ENCODE results near the gene ANKUB1. TPM values are rescaled to one million over a fixed set of nuclear protein-coding genes. Genes with fewer than 3 reads are reported as not detected.

Gene ANKUB1
- total and polyA plus RNA-seq, 9 donors: 0.16 TPM; not detected in 8

DNA sequence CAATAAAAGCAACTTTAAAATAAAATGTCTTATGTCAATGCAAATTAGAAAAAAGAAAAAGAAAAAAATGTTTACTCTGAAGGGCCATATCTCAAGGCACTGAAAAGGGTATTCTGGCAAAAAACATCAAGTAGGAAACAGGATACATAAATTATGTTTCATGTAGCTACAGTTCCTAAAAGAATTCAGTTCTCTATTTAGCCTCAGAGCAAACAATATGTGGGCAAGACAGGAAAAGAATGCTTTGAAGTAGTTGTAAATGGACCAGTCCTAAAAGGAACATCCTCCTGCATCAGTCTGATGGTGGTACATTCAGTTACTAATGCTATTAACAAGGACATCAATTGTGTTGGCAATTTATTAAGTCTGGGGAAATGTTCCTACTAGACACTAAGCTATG is 48.2 kb downstream of the ANKUB1 start:
- Histone ChIP-seq H3K4me1 (ENCODE audit: control insufficient read depth, insufficient read depth, low read length) (no peaks in the 10 kb centered on the region), H3K9me3 (replicated peaks; ENCODE audit: control insufficient read depth, low read depth, low read length) (no peaks in the 10 kb centered on the region), H3K4me3 (ENCODE audit: low read length) (no peak overlapping the region), H3K27ac (ENCODE audit: low read length) (no peak overlapping the region), H3K27me3 (ENCODE audit: control insufficient read depth, insufficient read depth, low read length) (no peaks in the 10 kb centered on the region), H3K36me3 (ENCODE audit: control insufficient read depth, insufficient read depth, low read length) (peaks cover 43% of the 10 kb centered on the region)
- DNase-seq: no peak

DNA sequence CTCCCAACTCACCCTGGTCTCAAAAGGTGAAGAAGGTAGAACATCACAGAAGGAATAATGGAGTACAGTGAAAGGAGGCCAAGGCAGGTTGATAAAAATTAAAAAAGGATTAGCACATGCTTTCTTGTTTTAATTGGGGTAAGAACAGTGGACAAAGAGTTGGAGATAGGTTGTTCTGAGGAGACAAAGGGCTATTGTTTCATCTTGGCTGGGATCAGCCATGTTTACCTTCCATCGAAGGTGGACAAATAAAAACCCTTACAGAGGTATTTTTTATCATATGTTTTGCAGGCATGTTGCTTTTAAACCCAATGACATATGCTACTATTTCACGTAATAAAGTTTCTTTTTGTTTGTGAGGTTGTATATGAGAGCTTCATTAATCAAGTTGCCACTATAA is 53.0 kb downstream of the ANKUB1 start:
- Histone ChIP-seq H3K27ac (ENCODE audit: low read length) (no peak overlapping the region), H3K9me3 (replicated peaks; ENCODE audit: control insufficient read depth, low read depth, low read length) (no peaks in the 10 kb centered on the region), H3K36me3 (ENCODE audit: control insufficient read depth, insufficient read depth, low read length) (peaks cover 13% of the 10 kb centered on the region), H3K27me3 (ENCODE audit: control insufficient read depth, insufficient read depth, low read length) (no peaks in the 10 kb centered on the region), H3K4me1 (ENCODE audit: control insufficient read depth, insufficient read depth, low read length) (no peaks in the 10 kb centered on the region), H3K4me3 (ENCODE audit: low read length) (no peak overlapping the region)
- WGBS (ENCODE audit: insufficient coverage): no CpG with 5 or more reads among the region's 2 CpGs
- DNase-seq: no peak

DNA sequence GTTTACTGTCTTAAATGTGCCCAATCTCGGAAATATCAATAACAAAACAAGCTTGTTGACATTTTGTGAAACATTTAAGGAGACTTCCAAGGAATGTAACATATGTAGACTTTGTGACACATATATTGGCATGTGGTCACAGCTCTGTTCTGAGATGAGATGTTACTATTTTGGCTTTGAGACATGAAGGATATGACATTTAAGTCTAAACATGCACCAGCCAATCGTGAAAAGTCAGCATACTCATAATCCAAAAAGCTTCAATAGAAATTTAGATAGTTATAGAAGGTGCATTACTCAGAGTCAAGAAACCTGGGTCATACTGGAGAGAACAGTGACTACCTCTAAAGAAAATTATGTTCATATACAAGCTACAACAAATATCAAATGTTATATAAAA is 53.5 kb downstream of the ANKUB1 start:
- Histone ChIP-seq H3K4me3 (ENCODE audit: low read length) (no peak overlapping the region), H3K27ac (ENCODE audit: low read length) (no peak overlapping the region), H3K9me3 (replicated peaks; ENCODE audit: control insufficient read depth, low read depth, low read length) (no peaks in the 10 kb centered on the region), H3K4me1 (ENCODE audit: control insufficient read depth, insufficient read depth, low read length) (no peaks in the 10 kb centered on the region), H3K27me3 (ENCODE audit: control insufficient read depth, insufficient read depth, low read length) (no peaks in the 10 kb centered on the region), H3K36me3 (ENCODE audit: control insufficient read depth, insufficient read depth, low read length) (peaks cover 13% of the 10 kb centered on the region)
- DNase-seq: no peak
- WGBS (ENCODE audit: insufficient coverage): no CpG with 5 or more reads among the region's 2 CpGs

DNA sequence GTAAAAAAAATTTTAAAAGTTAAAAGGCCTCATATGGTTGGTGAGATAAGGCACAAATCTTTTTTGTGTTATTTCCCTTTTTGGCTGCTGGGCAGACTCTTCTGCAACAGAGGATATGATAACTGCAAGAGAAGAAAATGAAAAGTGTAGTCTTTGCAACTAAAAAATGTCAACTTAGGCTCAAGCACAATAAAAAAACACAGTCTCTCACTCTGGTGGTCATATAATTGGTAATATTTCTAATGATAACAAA is 55.5 kb downstream of the ANKUB1 start:
- H3K27ac ChIP-seq (ENCODE audit: low read length): no peak overlapping the region
- H3K36me3 ChIP-seq (ENCODE audit: control insufficient read depth, insufficient read depth, low read length): peaks cover 9% of the 10 kb centered on the region
- no peaks in the 10 kb centered on the region for H3K9me3 ChIP-seq (replicated peaks; ENCODE audit: control insufficient read depth, low read depth, low read length)
- H3K27me3 ChIP-seq (ENCODE audit: control insufficient read depth, insufficient read depth, low read length): no peaks in the 10 kb centered on the region
- no peak overlapping the region for H3K4me3 ChIP-seq (ENCODE audit: low read length)
- DNase-seq: no peak
- no peaks in the 10 kb centered on the region for H3K4me1 ChIP-seq (ENCODE audit: control insufficient read depth, insufficient read depth, low read length)

DNA sequence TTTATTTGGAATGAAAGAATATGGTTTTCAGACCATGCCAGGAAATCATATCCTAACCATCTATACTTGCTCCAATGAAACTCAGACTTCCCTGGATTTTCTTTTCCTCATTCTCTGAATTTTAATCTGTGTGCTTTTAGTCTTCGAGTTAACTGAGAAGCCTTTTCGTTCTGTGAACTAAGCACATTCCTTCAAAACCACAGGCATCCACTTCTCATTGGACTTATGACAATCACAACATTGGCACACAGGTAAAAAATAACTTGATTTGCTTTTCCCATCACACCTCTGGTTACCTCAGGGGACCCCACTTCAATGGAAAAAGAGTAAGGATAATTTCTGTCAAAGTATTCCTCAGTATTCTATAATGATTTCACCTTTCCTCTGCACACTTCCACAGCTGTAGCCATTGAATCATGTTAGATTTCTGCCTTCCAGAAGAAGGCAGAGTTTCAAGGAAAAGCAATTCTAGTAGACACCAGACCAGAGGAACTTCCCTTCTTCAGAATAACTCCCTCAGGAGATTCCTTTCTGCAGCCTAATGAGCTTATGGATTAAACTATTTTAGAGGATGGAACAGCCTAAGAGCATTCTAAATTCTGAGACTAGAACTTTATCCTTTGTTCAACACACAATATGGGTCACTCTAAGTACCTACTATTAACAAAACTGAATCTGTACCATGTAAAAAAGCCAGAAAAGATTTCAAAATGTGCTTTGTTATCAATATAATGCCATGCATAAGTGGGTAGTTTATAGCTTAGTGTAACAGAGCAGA is 56.0 kb downstream of the ANKUB1 start:
- Histone ChIP-seq H3K27ac (ENCODE audit: low read length) (no peak overlapping the region), H3K9me3 (replicated peaks; ENCODE audit: control insufficient read depth, low read depth, low read length) (no peaks in the 10 kb centered on the region), H3K36me3 (ENCODE audit: control insufficient read depth, insufficient read depth, low read length) (peaks cover 9% of the 10 kb centered on the region), H3K4me1 (ENCODE audit: control insufficient read depth, insufficient read depth, low read length) (no peaks in the 10 kb centered on the region), H3K4me3 (ENCODE audit: low read length) (no peak overlapping the region), H3K27me3 (ENCODE audit: control insufficient read depth, insufficient read depth, low read length) (no peaks in the 10 kb centered on the region)
- WGBS (ENCODE audit: insufficient coverage): no CpG with 5 or more reads among the region's 2 CpGs
- no peak for DNase-seq

DNA sequence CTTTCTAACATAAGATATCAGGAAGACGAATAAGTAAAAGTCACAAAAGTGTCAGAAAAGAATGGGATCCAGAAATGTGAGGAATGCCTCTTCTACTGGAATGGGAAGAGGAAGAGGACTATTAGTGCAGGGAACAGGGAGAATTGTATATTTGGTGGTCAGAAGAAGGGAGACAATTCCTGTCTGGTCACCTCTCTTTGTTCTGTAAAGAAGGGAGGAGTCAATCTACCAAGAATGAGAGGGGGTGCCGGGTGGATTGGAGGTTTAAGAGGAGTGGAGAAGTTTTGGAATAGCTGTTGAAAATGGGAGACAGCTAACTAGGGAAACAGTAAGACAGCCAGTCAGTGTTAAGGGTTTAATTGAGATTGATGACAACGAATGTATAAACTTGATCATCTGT is 60.1 kb downstream of the ANKUB1 start:
- no peaks in the 10 kb centered on the region for H3K36me3 ChIP-seq (ENCODE audit: control insufficient read depth, insufficient read depth, low read length)
- H3K27me3 ChIP-seq (ENCODE audit: control insufficient read depth, insufficient read depth, low read length): no peaks in the 10 kb centered on the region
- no peaks in the 10 kb centered on the region for H3K9me3 ChIP-seq (replicated peaks; ENCODE audit: control insufficient read depth, low read depth, low read length)
- H3K4me1 ChIP-seq (ENCODE audit: control insufficient read depth, insufficient read depth, low read length): no peaks in the 10 kb centered on the region
- DNase-seq: no peak
- 89% methylated on average over 3 of the region's 3 CpGs for WGBS (ENCODE audit: insufficient coverage)
- no peak overlapping the region for H3K27ac ChIP-seq (ENCODE audit: low read length)
- no peak overlapping the region for H3K4me3 ChIP-seq (ENCODE audit: low read length)

DNA sequence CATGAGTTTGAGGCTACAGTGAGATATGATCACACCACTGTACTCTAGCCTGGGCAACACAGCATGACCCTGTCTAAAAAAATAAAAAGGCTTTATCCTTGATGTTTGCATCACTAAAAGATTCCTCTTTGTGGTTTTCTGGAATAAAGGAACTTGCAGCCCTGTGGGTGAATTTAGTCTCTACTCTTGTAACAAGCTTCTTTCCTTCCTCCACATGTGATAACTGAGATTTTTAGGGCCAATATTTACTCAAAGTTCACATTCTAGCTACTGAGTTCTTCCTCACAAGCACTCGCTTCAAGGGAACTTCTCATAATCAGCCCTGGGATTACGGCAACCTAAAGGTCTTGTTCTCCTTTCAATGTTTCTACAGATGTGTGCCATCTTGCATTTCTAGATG is 64.7 kb downstream of the ANKUB1 start:
- Histone ChIP-seq H3K27ac (ENCODE audit: low read length) (no peak overlapping the region), H3K9me3 (replicated peaks; ENCODE audit: control insufficient read depth, low read depth, low read length) (no peaks in the 10 kb centered on the region), H3K4me1 (ENCODE audit: control insufficient read depth, insufficient read depth, low read length) (no peaks in the 10 kb centered on the region), H3K27me3 (ENCODE audit: control insufficient read depth, insufficient read depth, low read length) (no peaks in the 10 kb centered on the region), H3K4me3 (ENCODE audit: low read length) (no peak overlapping the region), H3K36me3 (ENCODE audit: control insufficient read depth, insufficient read depth, low read length) (no peaks in the 10 kb centered on the region)
- no CpG with 5 or more reads among the region's 2 CpGs for WGBS (ENCODE audit: insufficient coverage)
- no peak for DNase-seq

DNA sequence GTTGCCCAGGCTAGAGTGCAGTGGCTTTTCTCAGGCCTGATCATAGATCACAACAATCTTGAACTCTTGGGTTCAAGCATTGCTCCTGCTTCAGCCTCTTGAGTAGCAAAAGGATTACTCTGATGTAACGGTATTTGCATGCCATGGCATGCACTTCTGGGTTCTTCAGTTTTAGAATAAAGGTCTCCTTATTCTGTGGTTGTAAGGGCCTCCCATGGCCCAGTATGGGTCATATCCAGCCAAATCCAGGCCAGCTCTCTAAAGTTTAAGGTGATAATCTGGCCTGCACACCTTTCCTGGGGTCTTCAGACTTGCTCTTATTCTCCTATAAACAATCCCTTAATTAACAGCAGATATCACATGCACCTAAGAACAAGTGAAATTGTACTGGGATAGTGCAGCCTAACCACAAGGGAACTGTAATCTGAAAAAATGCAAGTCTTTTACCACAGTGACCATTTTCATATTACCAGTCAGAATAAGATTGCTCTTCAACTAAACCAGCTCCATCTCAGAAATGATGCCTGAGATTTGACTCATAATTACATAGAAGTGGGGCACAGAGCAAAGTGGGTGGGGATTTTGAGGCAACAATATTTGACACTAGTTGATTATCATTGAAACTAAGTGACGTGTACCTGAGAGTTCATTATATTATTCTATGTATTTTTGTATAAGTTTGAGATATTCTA is 65.5 kb downstream of the ANKUB1 start:
- H3K4me3 ChIP-seq (ENCODE audit: low read length): no peak overlapping the region
- no peaks in the 10 kb centered on the region for H3K36me3 ChIP-seq (ENCODE audit: control insufficient read depth, insufficient read depth, low read length)
- DNase-seq: no peak
- no peaks in the 10 kb centered on the region for H3K4me1 ChIP-seq (ENCODE audit: control insufficient read depth, insufficient read depth, low read length)
- H3K27ac ChIP-seq (ENCODE audit: low read length): no peak overlapping the region
- no peaks in the 10 kb centered on the region for H3K9me3 ChIP-seq (replicated peaks; ENCODE audit: control insufficient read depth, low read depth, low read length)
- no peaks in the 10 kb centered on the region for H3K27me3 ChIP-seq (ENCODE audit: control insufficient read depth, insufficient read depth, low read length)
- no CpG with 5 or more reads among the region's 2 CpGs for WGBS (ENCODE audit: insufficient coverage)

DNA sequence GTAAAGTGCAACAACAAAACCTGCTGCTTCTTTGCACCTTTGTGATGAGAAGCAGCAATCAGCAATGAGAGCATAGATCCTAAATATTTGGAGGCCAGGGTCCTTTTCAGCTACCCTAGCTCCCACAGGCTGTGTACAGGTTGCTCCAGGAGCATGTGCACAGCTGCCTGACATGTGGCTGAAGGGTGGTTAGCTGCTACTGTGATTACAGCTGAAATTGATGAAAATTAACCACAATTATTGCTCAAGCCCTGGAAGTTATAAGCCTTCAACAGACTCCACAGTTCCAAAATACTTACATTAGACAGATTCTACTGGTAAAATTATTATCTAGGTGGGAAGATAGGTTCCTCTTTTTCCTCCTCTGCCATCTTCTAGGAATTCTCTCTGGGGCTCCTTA is 68.6 kb downstream of the ANKUB1 start:
- Histone ChIP-seq H3K27ac (ENCODE audit: low read length) (no peak overlapping the region), H3K4me3 (ENCODE audit: low read length) (no peak overlapping the region), H3K36me3 (ENCODE audit: control insufficient read depth, insufficient read depth, low read length) (no peaks in the 10 kb centered on the region), H3K4me1 (ENCODE audit: control insufficient read depth, insufficient read depth, low read length) (no peaks in the 10 kb centered on the region), H3K9me3 (replicated peaks; ENCODE audit: control insufficient read depth, low read depth, low read length) (no peaks in the 10 kb centered on the region), H3K27me3 (ENCODE audit: control insufficient read depth, insufficient read depth, low read length) (no peaks in the 10 kb centered on the region)
- DNase-seq: no peak

DNA sequence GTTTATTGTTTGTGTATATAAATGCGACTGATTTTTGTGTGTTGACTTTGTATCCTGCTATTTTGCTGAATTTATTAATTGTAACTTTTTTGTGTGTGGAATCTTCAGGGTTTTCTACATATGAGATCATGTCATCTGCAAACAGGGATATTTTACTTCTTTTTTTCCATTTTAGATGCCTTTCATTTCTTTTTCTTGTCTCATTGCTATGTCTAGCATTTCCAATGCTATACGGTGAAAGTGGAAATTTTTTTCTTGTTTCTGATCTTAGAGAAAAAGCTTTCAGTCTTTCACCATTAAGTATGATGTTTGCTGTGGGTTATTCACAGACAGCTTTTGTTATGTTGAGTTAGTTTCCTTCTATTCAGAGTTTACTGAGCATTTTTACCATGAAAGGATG is 71.4 kb downstream of the ANKUB1 start:
- Histone ChIP-seq H3K27me3 (ENCODE audit: control insufficient read depth, insufficient read depth, low read length) (no peaks in the 10 kb centered on the region), H3K4me1 (ENCODE audit: control insufficient read depth, insufficient read depth, low read length) (no peaks in the 10 kb centered on the region), H3K36me3 (ENCODE audit: control insufficient read depth, insufficient read depth, low read length) (no peaks in the 10 kb centered on the region), H3K9me3 (replicated peaks; ENCODE audit: control insufficient read depth, low read depth, low read length) (no peaks in the 10 kb centered on the region), H3K27ac (ENCODE audit: low read length) (no peak overlapping the region), H3K4me3 (ENCODE audit: low read length) (no peak overlapping the region)
- no CpG with 5 or more reads among the region's 2 CpGs for WGBS (ENCODE audit: insufficient coverage)
- DNase-seq: no peak

Data from muscle of leg (tissue), 11 donors.